Measurements from ENCODE around the gene TADA2B. TPM values are rescaled to one million over a fixed set of nuclear protein-coding genes. Genes with fewer than 3 reads are reported as not detected.
A peak's percentile ranks its signal among the peaks of the same experiment; 100 is the strongest.

Gene TADA2B
- total RNA-seq, 1 donor from 2014 or later = 12.9 TPM

GRCh38 chr4:7055111-7055989 lies 12.2 kb downstream of the TADA2B start:
- Mint-ChIP-seq H3K4me3 (ENCODE audit: low read depth) (no peak overlapping the region), H3K9me3 (no peaks in the 10 kb centered on the region), H3K27me3 (ENCODE audit: low read depth) (no peaks in the 10 kb centered on the region), H3K27ac (no peak overlapping the region), H3K4me1 (ENCODE audit: low read depth) (peaks cover 7% of the 10 kb centered on the region), H3K36me3 (ENCODE audit: low read depth) (peaks cover 51% of the 10 kb centered on the region)
- DNase-seq (ENCODE audit: low spot score) = no peak
- intact Hi-C loops (cut with micrococcal nuclease) = no loop called here

- H3K36me3 Mint-ChIP-seq (ENCODE audit: low read depth) = peaks cover 56% of the 10 kb centered on the region
- intact Hi-C loops (cut with micrococcal nuclease) = no loop called here
- H3K4me1 Mint-ChIP-seq (ENCODE audit: low read depth) = peaks cover 7% of the 10 kb centered on the region
- H3K9me3 Mint-ChIP-seq = no peaks in the 10 kb centered on the region
- H3K27ac Mint-ChIP-seq = no peak overlapping the region
- no peaks in the 10 kb centered on the region for H3K27me3 Mint-ChIP-seq (ENCODE audit: low read depth)
- DNase-seq (ENCODE audit: low spot score) = no peak
- H3K4me3 Mint-ChIP-seq (ENCODE audit: low read depth) = no peak overlapping the region
Measured at GRCh38 chr4:7055990-7056325, 12.8 kb downstream of the TADA2B start.

GRCh38 chr4:7058792-7059191 lies 15.6 kb downstream of the TADA2B start:
- H3K27ac Mint-ChIP-seq = peak overlapping the region; percentile 7
- H3K27me3 Mint-ChIP-seq (ENCODE audit: low read depth) = no peaks in the 10 kb centered on the region
- H3K9me3 Mint-ChIP-seq = no peaks in the 10 kb centered on the region
- no peaks in the 10 kb centered on the region for H3K4me1 Mint-ChIP-seq (ENCODE audit: low read depth)
- no peak for DNase-seq (ENCODE audit: low spot score)
- H3K4me3 Mint-ChIP-seq (ENCODE audit: low read depth) = no peak overlapping the region
- peaks cover 83% of the 10 kb centered on the region for H3K36me3 Mint-ChIP-seq (ENCODE audit: low read depth)
- intact Hi-C loops (cut with micrococcal nuclease) = no loop called here

- Mint-ChIP-seq H3K36me3 (ENCODE audit: low read depth) (peaks cover 81% of the 10 kb centered on the region), H3K27me3 (ENCODE audit: low read depth) (no peaks in the 10 kb centered on the region)
- intact Hi-C loops (cut with micrococcal nuclease) = no loop called here
Measured at GRCh38 chr4:7059662-7060061, 16.5 kb downstream of the TADA2B start.

GRCh38 chr4:7060346-7061150 lies 17.4 kb downstream of the TADA2B start:
- DNase-seq (ENCODE audit: low spot score) = no peak
- no peak overlapping the region for H3K4me3 Mint-ChIP-seq (ENCODE audit: low read depth)
- H3K4me1 Mint-ChIP-seq (ENCODE audit: low read depth) = peaks cover 8% of the 10 kb centered on the region
- intact Hi-C loops (cut with micrococcal nuclease) = no loop called here
- no peaks in the 10 kb centered on the region for H3K27me3 Mint-ChIP-seq (ENCODE audit: low read depth)
- H3K36me3 Mint-ChIP-seq (ENCODE audit: low read depth) = peaks cover 85% of the 10 kb centered on the region
- no peak overlapping the region for H3K27ac Mint-ChIP-seq
- no peaks in the 10 kb centered on the region for H3K9me3 Mint-ChIP-seq

More at GRCh38 chr4:7059662-7060061, 16.5 kb downstream of the TADA2B start:
- no peak overlapping the region for H3K27ac Mint-ChIP-seq
- H3K4me3 Mint-ChIP-seq (ENCODE audit: low read depth) = no peak overlapping the region
- DNase-seq (ENCODE audit: low spot score) = no peak
- no peaks in the 10 kb centered on the region for H3K9me3 Mint-ChIP-seq
- H3K4me1 Mint-ChIP-seq (ENCODE audit: low read depth) = peaks cover 3% of the 10 kb centered on the region

- peaks cover 15% of the 10 kb centered on the region for H3K4me1 Mint-ChIP-seq (ENCODE audit: low read depth)
- H3K36me3 Mint-ChIP-seq (ENCODE audit: low read depth) = peaks cover 87% of the 10 kb centered on the region
- H3K27me3 Mint-ChIP-seq (ENCODE audit: low read depth) = no peaks in the 10 kb centered on the region
- no peak for DNase-seq (ENCODE audit: low spot score)
- H3K9me3 Mint-ChIP-seq = no peaks in the 10 kb centered on the region
- no peak overlapping the region for H3K4me3 Mint-ChIP-seq (ENCODE audit: low read depth)
- H3K27ac Mint-ChIP-seq = no peak overlapping the region
- intact Hi-C loops (cut with micrococcal nuclease) = no loop called here
Measured at GRCh38 chr4:7061815-7062214, 18.6 kb downstream of the TADA2B start.

- Mint-ChIP-seq H3K4me1 (ENCODE audit: low read depth) (peaks cover 20% of the 10 kb centered on the region), H3K9me3 (no peaks in the 10 kb centered on the region), H3K36me3 (ENCODE audit: low read depth) (peaks cover 90% of the 10 kb centered on the region), H3K27ac (no peak overlapping the region), H3K27me3 (ENCODE audit: low read depth) (no peaks in the 10 kb centered on the region), H3K4me3 (ENCODE audit: low read depth) (no peak overlapping the region)
- intact Hi-C loops (cut with micrococcal nuclease) = no loop called here
- DNase-seq (ENCODE audit: low spot score) = no peak
Measured at GRCh38 chr4:7062816-7063215, 19.6 kb downstream of the TADA2B start.

- no peak for DNase-seq (ENCODE audit: low spot score)
- Mint-ChIP-seq H3K36me3 (ENCODE audit: low read depth) (peaks cover 86% of the 10 kb centered on the region), H3K27ac (no peak overlapping the region), H3K9me3 (no peaks in the 10 kb centered on the region), H3K4me1 (ENCODE audit: low read depth) (peaks cover 21% of the 10 kb centered on the region), H3K4me3 (ENCODE audit: low read depth) (no peak overlapping the region), H3K27me3 (ENCODE audit: low read depth) (no peaks in the 10 kb centered on the region)
- intact Hi-C loops (cut with micrococcal nuclease) = no loop called here
Measured at GRCh38 chr4:7063362-7063761, 20.2 kb downstream of the TADA2B start.

- peaks cover 34% of the 10 kb centered on the region for H3K4me1 Mint-ChIP-seq (ENCODE audit: low read depth)
Measured at GRCh38 chr4:7066006-7066405, 22.8 kb downstream of the TADA2B start.

GRCh38 chr4:7066493-7066892 lies 23.3 kb downstream of the TADA2B start:
- H3K4me3 Mint-ChIP-seq (ENCODE audit: low read depth) = peak overlapping the region; percentile 89
- H3K36me3 Mint-ChIP-seq (ENCODE audit: low read depth) = peaks cover 55% of the 10 kb centered on the region
- peak overlapping the region; percentile 49 for H3K27ac Mint-ChIP-seq
- H3K27me3 Mint-ChIP-seq (ENCODE audit: low read depth) = peaks cover 4% of the 10 kb centered on the region
- H3K4me1 Mint-ChIP-seq (ENCODE audit: low read depth) = peaks cover 34% of the 10 kb centered on the region
- intact Hi-C loops (cut with micrococcal nuclease) = no loop called here
- no peak for DNase-seq (ENCODE audit: low spot score)
- no peaks in the 10 kb centered on the region for H3K9me3 Mint-ChIP-seq

More at GRCh38 chr4:7066006-7066405, 22.8 kb downstream of the TADA2B start:
- no peaks in the 10 kb centered on the region for H3K9me3 Mint-ChIP-seq
- H3K4me3 Mint-ChIP-seq (ENCODE audit: low read depth) = peak overlapping the region; percentile 89
- peaks cover 60% of the 10 kb centered on the region for H3K36me3 Mint-ChIP-seq (ENCODE audit: low read depth)
- no peak overlapping the region for H3K27ac Mint-ChIP-seq
- H3K27me3 Mint-ChIP-seq (ENCODE audit: low read depth) = peaks cover 2% of the 10 kb centered on the region
- no peak for DNase-seq (ENCODE audit: low spot score)
- intact Hi-C loops (cut with micrococcal nuclease) = no loop called here

- no peak for DNase-seq (ENCODE audit: low spot score)
- Mint-ChIP-seq H3K27me3 (ENCODE audit: low read depth) (peaks cover 9% of the 10 kb centered on the region), H3K36me3 (ENCODE audit: low read depth) (peaks cover 49% of the 10 kb centered on the region), H3K4me3 (ENCODE audit: low read depth) (peak overlapping the region; percentile 89), H3K27ac (peak overlapping the region; percentile 90), H3K4me1 (ENCODE audit: low read depth) (peaks cover 34% of the 10 kb centered on the region), H3K9me3 (no peaks in the 10 kb centered on the region)
- intact Hi-C loops (cut with micrococcal nuclease) = no loop called here
Measured at GRCh38 chr4:7067126-7067451, 23.9 kb downstream of the TADA2B start.

GRCh38 chr4:7067452-7068278 lies 24.5 kb downstream of the TADA2B start, which contains the start of gene GRPEL1:
TSS of gene GRPEL1 (minus strand) at chr4:7068064. CDS start at chr4:7068032, 32 bp downstream.
- peak; percentile 99 for DNase-seq (ENCODE audit: low spot score)
- intact Hi-C loops (cut with micrococcal nuclease) = loop anchor here (1.0 to 2.0 kb wide), 7 partner anchors 24 to 393 kb away; partner anchors contain the start of genes BLOC1S4, KIAA0232, TADA2B and TBC1D14
- H3K27me3 Mint-ChIP-seq (ENCODE audit: low read depth) = peaks cover 12% of the 10 kb centered on the region
- peak within 1 kb of the TSS; percentile 93 for H3K27ac Mint-ChIP-seq
- H3K4me3 Mint-ChIP-seq (ENCODE audit: low read depth) = peak within 1 kb of the TSS; percentile 89
- peaks cover 44% of the 10 kb centered on the region for H3K36me3 Mint-ChIP-seq (ENCODE audit: low read depth)
- H3K9me3 Mint-ChIP-seq = no peaks in the 10 kb centered on the region
- H3K4me1 Mint-ChIP-seq (ENCODE audit: low read depth) = peaks cover 34% of the 10 kb centered on the region
